NCI-H187 (cell line): ENCODE measurements around the gene DLGAP3.
"Not testable (repeated sequence)": the region's sequence is repeated elsewhere in the genome, so short reads cannot be mapped to it uniquely, and the experiment has no call there.

Source experiments
- DNase-seq, 2 experiments: peaks; one replicate each; lab custom pipeline; 2025; lab: John Stamatoyannopoulos, UW

DLGAP3 gene, protein sequence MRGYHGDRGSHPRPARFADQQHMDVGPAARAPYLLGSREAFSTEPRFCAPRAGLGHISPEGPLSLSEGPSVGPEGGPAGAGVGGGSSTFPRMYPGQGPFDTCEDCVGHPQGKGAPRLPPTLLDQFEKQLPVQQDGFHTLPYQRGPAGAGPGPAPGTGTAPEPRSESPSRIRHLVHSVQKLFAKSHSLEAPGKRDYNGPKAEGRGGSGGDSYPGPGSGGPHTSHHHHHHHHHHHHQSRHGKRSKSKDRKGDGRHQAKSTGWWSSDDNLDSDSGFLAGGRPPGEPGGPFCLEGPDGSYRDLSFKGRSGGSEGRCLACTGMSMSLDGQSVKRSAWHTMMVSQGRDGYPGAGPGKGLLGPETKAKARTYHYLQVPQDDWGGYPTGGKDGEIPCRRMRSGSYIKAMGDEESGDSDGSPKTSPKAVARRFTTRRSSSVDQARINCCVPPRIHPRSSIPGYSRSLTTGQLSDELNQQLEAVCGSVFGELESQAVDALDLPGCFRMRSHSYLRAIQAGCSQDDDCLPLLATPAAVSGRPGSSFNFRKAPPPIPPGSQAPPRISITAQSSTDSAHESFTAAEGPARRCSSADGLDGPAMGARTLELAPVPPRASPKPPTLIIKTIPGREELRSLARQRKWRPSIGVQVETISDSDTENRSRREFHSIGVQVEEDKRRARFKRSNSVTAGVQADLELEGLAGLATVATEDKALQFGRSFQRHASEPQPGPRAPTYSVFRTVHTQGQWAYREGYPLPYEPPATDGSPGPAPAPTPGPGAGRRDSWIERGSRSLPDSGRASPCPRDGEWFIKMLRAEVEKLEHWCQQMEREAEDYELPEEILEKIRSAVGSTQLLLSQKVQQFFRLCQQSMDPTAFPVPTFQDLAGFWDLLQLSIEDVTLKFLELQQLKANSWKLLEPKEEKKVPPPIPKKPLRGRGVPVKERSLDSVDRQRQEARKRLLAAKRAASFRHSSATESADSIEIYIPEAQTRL

GRCh38 chr1:34929497-34929852, at the start of gene DLGAP3:
Gene DLGAP3 (minus strand): TSS chr1:34929650. CDS start chr1:34905383, 24,267 bp downstream.
- peak in 1 of 2 experiments; percentile 44 for DNase-seq

DNA sequence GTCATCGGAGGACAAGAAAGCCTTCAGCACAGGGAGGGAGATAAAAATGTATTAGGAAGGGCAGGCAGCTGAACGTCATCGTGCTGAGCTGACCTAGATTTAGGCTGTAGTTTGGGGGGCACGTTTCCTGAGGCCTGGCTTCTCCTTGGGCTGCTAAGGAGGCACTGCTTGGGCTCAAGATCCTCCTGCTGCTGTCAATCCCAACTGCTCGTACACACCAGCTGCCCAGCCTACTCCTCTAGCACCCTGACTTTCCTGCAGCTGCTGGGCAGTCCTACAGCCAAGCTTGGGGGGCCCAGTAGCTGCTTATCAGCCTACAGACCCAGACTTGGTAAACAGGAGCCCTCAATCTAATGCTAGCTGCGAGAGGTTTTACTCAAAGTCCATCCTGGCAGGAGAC, 49.5 kb upstream of the DLGAP3 start:
- DNase-seq, result no peak

DNA sequence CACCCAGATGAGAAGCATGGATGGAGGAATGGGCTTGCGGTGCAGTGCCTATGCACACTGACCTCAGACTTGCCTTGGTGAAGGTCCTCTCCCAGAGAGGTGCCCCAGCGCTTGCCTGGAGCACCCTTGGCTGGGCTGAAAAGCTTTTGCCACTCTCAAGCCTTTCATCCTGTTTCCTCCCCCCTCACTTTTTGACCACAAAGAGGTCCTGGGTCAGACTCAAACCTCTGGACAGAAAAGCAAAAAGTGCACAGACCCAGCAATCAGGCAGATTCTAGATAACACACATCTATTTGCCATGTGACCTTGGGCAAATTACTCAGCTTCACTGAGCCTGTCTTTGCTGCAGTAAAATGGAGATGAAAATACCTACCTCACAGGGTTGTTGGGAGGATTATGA, 48.4 kb upstream of the DLGAP3 start:
- no peak for DNase-seq

DNA sequence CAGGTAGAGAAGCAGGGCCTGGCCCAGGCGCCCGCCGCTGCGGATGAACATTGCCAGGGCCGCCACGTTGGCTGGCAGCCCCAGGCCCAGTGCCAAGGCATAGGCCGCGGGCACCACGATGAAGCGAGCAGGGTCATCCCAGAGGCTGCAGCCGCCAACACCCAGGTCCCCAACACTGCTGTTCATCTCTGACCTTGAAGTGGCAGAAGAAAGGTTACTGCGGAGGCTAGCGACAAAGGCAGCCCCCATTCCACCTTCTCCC, 47.7 kb upstream of the DLGAP3 start:
- no peak for DNase-seq

DNA sequence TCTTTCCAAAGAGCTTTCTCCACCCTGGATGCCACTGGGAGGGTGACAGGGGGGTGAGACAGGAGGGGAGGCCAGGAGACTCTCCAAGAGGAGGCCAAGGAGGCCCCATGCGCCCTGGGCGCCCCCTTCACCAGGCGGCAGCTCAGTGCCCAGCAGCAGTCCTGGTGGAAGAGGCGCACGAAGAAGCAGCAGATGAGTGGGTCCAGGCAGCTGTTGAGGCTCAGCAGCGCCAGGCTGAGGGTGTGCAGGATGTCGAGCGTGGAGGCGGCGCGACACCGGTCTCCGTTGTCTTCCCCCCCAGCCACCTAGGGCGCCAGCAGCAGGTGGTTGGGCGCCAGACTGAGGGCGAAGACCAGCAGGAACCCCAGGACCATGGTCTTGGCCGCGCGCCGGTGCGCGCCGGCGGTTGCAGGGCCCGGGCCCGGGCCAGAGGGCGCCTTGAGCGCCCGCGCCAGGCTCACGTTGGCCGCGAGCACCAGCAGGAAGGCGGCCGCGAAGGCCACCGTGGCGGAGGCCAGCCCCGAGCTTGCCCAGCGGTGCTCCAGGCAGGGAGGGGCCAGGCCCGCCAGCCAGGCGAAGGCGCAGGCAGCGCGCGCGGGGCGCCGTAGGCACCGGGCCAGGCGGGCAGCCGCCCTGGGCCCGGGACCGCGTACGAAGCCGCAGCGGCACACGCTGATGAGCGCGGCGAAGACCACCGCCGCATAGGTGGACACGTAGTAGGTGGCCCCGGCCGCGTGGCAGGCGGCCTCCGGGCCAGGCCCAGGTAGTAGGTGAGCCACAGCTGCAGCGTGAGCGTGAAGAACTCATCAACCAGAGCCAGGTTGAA, 47.1 kb upstream of the DLGAP3 start:
- DNase-seq, result no peak

DNA sequence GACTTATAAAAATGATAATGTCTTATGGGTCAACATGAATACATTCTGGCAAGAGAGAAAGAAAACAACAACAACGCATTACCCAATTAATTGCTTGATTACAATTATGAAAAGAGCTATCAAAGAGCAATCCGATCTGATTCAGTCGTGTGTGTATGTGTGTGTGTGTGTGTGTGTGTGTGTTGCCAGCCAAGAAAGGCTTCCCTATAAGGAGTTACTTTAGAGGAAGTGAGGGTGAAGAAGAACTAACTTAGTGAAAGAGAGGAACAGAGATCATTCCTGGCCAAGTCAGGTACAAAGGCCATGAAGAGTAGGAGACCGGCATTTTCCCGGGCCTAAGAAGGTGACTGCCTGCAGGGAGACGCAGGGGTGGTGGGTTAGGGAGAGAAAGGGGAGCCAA, 46.3 kb upstream of the DLGAP3 start:
- DNase-seq, result no peak

- DNase-seq, result no peak
These were observed 45.9 kb upstream of the DLGAP3 start for GRCh38 chr1:34975338-34975737.

GRCh38 chr1:34974626-34975025, 45.2 kb upstream of the DLGAP3 start:
- DNase-seq, result no peak

GRCh38 chr1:34973326-34973725, 43.9 kb upstream of the DLGAP3 start:
- no peak for DNase-seq

DNA sequence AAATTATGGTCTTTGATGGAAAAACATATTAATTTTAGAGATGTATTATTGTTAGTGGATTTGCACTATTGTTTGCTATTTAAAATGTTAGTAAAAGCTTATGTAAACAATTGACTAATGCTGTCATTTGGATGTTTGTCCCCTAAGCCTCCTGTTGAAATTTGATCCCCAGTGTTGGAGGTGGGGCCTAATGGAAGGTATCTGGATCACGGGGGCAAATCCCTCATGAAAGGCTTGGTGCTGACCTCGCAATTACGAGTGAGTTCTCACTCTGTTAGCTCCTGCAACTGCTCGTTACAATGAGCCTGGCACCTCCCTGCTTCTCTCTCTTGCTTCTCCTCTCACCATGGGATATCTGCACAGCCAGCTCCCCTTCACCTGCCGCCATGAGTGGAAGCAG, 41.4 kb upstream of the DLGAP3 start:
- no peak for DNase-seq

- DNase-seq, result no peak
These were observed 40.8 kb upstream of the DLGAP3 start for GRCh38 chr1:34970220-34970735.

GRCh38 chr1:34968297-34968696, 38.8 kb upstream of the DLGAP3 start:
- DNase-seq, result not testable (repeated sequence)

- DNase-seq, result not testable (repeated sequence)
These were observed 38.2 kb upstream of the DLGAP3 start for GRCh38 chr1:34967672-34968071.

DNA sequence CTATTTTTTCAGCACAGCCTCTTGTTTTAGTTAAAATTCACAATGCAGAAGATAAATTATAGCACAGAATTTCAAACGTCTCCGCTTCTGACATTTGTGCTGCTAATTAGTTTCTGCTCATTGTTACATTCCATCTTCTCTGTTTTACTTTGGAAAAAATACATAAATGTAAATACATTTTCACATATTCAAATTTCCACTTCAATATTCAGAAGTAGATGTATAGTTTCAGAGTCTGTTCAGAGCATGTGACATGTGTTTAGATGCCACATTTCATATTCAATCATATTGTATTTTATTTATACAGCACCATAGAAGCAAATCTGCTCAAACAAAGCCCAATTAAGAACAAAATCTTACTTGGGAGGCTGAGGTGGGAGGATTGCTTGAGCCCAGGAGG, 36.1 kb upstream of the DLGAP3 start:
- DNase-seq, result no peak

DNA sequence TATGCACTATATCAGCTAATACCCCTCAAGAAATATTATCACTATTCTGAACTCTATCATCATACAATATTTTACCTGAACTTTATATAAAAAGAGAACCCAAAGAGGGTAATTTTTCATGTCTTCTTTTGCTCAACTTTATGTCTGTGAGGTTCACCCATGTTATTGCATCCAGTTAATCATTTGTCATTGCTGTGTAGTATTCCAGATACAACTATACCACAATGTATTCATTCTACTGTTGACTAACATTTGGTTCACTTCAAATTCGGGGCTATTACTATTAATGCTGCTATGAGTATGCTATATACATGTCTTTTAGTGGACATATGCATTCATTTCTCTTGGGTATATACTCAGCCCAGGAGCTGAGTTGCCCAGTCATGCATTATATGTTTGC, 21.0 kb upstream of the DLGAP3 start:
- DNase-seq, result no peak

DNA sequence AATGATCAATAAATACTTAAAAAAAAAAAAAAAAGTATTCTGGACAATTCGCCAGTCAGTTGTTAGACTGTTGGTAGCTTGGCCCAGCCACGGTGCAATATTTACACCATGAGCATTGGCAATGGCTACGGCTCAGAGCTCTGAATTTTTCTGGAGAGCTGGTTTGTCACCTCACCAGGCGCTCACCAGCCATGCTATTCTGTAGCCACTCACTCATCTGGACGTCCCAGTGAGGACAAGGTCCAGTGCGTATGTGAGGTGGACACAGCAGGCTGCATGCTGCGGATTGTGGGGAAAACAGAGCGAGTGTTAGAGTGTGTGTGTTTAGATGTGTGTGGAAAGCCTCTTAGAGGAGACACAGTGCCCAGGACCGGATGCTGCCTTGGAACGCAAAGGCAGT, 19.3 kb upstream of the DLGAP3 start:
- not testable (repeated sequence) for DNase-seq

DNA sequence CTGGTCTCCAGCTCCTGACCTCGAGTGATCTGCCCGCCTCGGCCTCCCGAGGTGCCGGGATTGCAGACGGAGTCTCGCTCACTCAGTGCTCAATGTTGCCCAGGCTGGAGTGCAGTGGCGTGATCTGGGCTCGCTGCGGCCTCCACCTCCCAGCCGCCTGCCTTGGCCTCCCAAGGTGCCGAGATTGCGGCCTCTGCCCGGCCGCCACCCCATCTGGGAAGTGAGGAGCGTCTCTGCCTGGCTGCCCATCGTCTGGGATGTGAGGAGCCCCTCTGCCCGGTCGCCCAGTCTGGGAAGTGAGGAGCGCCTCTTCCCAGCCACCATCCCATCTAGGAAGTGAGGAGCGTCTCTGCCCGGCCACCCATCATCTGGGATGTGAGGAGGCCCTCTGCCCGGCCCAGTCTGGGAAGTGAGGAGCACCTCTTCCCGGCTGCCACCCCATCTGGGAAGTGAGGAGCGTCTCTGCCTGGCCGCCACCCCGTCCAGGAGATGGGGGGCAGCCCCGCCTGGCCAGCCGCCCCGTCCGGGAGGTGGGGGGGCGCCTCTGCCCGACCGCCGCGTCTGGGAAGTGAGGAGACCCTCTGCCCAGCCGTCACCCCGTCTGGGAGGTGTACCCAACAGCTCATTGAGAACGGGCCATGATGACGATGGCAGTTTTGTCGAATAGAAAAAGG, 18.3 kb upstream of the DLGAP3 start:
- not testable (repeated sequence) for DNase-seq

DNA sequence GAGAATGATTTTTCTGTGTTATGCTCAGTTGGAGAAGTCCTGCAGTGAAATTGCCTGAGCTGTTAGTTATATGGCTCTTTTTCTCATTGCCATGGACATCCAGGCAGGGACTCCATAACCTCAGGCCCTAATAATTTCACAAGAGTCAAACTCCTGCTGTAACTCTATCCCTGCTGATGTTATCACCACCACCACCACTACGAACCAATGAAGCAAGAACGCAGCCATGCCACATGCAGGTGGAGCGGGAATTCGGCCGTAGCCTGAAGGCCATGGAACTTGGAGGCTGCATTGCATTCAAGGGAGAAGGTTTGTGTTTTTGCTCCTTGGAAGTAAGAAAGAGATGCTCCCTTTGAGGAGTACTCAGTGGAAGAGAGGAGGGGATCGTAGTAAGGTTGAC, 16.8 kb upstream of the DLGAP3 start:
- no peak for DNase-seq

GRCh38 chr1:34941798-34942197, 12.3 kb upstream of the DLGAP3 start:
- not testable (repeated sequence) for DNase-seq

GRCh38 chr1:34930702-34931071, 1.2 kb upstream of the DLGAP3 start:
- no peak for DNase-seq

- DNase-seq, result no peak
These were observed 627 bp upstream of the DLGAP3 start for GRCh38 chr1:34929853-34930701.
